ENCODE measurements around the gene SETD6.

DNA sequence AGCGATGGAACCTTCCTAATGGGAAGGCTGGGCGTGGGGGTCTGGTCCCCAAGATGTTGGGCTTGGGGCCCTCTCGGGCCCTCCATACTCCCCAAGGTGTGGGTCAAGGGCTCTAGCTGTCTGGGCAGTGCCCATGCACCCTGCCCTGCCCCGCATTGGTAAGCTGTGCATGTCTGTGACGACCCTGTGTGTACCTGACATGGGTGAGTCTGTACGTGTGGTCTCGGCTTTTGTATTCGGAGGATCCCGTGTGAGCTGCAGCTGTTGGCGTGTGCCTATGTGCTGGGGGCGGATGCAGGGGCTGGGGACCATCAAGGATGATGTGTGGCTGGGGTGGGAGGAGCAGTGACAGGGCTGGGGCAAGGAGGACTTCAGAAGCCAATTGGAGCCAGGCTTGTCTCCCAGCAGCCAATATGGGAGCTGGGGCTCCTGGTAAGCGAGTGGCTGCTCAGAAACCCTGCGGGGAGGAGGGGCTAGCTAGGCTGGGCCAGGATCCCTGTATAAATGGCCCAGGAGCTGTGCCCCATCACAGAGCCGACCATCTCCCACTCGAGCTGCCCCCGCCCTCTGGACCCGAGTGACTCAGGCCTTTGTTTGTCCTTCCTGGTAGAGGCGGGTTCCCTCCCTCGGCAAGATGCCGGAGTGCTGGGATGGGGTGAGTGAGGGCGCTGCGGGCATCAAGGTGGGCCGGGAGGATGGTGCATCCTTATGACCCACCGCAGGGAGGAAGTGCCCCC is 15.5 kb upstream of the SETD6 start, which contains the start of gene NDRG4:
- no peak for TF ChIP-seq FOXP1 (CRISPR knock-in tag; IDR thresholded peaks at IDR 0.05; ENCODE audit: borderline replicate concordance)
- TF ChIP-seq, protein P1, sequence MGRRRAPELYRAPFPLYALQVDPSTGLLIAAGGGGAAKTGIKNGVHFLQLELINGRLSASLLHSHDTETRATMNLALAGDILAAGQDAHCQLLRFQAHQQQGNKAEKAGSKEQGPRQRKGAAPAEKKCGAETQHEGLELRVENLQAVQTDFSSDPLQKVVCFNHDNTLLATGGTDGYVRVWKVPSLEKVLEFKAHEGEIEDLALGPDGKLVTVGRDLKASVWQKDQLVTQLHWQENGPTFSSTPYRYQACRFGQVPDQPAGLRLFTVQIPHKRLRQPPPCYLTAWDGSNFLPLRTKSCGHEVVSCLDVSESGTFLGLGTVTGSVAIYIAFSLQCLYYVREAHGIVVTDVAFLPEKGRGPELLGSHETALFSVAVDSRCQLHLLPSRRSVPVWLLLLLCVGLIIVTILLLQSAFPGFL (CRISPR knock-in tag; IDR thresholded peaks at IDR 0.05; ENCODE audit: borderline replicate concordance) = no peak
- TF ChIP-seq NR3C1 (CRISPR knock-in tag; conservative IDR thresholded peaks at IDR 0.05; ENCODE audit: low read depth) = no peak
- TF ChIP-seq, protein P2, sequence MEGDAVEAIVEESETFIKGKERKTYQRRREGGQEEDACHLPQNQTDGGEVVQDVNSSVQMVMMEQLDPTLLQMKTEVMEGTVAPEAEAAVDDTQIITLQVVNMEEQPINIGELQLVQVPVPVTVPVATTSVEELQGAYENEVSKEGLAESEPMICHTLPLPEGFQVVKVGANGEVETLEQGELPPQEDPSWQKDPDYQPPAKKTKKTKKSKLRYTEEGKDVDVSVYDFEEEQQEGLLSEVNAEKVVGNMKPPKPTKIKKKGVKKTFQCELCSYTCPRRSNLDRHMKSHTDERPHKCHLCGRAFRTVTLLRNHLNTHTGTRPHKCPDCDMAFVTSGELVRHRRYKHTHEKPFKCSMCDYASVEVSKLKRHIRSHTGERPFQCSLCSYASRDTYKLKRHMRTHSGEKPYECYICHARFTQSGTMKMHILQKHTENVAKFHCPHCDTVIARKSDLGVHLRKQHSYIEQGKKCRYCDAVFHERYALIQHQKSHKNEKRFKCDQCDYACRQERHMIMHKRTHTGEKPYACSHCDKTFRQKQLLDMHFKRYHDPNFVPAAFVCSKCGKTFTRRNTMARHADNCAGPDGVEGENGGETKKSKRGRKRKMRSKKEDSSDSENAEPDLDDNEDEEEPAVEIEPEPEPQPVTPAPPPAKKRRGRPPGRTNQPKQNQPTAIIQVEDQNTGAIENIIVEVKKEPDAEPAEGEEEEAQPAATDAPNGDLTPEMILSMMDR (IDR thresholded peaks at IDR 0.05) = no peak
- no peak for TF ChIP-seq ZNF671 (CRISPR knock-in tag; IDR thresholded peaks at IDR 0.05)

All from WTC11 (cell line).